SKM-1 (cell line): ENCODE results near the gene CCNE1.
"Not testable (repeated sequence)": the region's sequence is repeated elsewhere in the genome, so short reads cannot be mapped to it uniquely, and the experiment has no call there.

Experiments
- DNase-seq: peaks from one replicate; lab custom pipeline; 2025; ENCODE audit not compliant: unreplicated experiment; lab: John Stamatoyannopoulos, UW

The CCNE1 gene

DNA sequence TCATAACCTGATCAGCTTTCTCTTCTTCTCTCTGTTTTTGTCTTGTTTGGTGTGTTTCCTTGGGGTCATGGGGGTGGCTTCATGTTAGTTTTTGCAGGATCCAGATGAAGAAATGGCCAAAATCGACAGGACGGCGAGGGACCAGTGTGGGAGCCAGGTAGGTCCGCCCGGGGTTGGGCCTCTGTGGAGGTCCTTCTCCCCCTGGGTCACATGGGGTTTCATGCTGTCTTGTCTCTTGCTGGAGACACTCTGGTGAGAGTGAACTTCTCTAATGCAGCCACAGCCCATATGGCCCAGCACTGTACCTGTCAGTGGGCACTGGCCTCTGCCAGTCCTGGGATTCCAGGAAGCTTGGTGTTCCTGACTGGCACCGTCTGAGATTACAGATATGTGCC lies 1.1 kb downstream of the CCNE1 start:
- DNase-seq: no peak

DNA sequence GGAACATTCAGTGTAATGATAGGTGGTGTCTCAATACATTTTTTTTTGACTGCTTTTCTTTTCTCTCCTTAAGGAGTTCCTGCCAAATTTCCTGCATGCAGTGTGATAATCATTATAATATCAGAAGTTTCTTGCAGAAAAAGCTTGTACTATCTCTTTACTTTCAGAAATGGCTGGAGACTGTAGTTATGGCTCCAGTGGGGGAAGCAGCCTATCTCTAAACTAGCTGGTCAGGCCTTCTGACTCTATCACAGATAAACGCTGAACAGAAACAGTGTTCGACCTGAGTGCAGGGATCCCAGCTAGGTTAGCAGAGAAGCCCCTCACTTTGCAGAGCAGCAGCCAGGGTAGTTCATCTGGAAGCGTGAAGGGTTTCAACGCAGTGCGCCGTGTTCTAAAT lies 1.9 kb downstream of the CCNE1 start:
- DNase-seq: no peak

DNA sequence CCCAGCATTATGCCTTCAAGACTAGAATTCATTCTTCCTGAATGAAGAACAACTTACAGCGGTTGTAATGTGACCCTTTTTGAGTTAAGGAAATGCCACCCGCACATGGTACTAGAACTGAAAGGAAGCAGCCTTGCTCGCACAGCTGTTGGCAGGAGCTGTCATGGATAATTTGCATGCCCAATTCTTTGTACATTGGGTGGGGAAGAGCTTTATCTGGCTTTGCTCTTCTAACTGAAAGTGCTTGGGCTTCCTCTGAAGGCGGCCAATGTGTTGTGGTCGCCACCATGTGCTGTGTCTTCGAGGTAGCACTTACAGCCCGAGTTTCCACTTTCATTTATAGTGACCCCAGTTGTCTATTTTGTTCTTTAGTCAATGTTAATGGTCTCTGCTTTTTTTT lies 3.4 kb downstream of the CCNE1 start:
- no peak for DNase-seq

DNA sequence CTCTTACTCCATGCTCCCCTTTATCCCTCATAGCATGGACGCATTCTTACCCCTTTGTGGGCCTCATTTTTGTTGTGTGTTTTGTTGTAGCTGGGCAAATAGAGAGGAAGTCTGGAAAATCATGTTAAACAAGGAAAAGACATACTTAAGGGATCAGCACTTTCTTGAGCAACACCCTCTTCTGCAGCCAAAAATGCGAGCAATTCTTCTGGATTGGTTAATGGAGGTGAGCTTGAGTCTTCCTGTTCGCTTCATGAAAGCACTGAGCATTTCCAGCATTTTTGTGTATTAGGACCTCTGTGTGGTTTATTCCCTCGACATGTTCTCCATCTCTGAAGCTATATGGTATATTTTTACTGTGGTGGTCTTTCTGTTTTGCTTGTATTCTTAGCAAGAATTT lies 5.5 kb downstream of the CCNE1 start:
- DNase-seq: no peak

DNA sequence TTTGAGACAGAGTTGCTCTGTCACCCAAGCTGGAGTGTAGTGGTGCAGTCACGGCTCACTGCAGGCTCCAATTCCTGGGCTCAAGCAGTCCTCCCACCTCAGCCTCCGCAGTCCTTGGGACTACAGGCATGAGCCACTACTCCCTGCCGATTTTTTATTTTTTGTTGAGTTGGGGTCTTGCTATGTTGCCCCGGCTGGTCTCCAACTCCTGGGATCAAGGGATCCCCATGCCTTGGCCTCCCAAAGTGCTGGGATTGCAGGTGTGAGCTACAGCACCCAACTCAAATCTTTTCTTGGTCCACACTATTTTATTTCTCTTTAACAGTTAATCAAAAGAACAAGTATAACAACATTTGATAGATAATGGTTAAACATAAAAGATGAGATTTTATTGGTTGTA lies 7.5 kb downstream of the CCNE1 start:
- no peak for DNase-seq

DNA sequence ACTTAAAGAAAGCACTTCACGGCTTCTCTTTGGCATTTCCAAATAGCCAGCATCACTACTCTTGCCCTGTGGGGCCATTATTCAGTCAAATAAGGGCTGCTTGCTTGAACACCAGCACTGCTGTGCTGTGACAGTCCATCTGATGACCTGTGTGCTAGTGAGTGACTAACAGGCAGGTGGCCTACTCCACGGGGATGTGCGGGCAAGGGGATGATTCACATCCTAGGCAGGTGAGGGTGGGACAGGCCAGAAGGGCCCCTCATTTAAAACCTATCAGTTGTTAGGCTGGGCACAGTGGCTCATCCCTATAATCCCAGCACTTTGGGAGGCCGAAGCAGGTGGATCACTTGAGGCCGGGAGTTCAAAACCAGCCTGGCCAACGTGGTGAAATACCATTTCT lies 8.2 kb downstream of the CCNE1 start:
- no peak for DNase-seq

DNA sequence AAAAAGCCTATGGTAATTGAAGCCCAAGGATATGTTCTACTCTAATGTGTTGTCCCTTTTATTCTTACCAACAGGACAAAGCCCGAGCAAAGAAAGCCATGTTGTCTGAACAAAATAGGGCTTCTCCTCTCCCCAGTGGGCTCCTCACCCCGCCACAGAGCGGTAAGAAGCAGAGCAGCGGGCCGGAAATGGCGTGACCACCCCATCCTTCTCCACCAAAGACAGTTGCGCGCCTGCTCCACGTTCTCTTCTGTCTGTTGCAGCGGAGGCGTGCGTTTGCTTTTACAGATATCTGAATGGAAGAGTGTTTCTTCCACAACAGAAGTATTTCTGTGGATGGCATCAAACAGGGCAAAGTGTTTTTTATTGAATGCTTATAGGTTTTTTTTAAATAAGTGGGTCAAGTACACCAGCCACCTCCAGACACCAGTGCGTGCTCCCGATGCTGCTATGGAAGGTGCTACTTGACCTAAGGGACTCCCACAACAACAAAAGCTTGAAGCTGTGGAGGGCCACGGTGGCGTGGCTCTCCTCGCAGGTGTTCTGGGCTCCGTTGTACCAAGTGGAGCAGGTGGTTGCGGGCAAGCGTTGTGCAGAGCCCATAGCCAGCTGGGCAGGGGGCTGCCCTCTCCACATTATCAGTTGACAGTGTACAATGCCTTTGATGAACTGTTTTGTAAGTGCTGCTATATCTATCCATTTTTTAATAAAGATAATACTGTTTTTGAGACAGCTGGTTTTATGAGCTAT lies 12.0 kb downstream of the CCNE1 start:
- no peak for DNase-seq

DNA sequence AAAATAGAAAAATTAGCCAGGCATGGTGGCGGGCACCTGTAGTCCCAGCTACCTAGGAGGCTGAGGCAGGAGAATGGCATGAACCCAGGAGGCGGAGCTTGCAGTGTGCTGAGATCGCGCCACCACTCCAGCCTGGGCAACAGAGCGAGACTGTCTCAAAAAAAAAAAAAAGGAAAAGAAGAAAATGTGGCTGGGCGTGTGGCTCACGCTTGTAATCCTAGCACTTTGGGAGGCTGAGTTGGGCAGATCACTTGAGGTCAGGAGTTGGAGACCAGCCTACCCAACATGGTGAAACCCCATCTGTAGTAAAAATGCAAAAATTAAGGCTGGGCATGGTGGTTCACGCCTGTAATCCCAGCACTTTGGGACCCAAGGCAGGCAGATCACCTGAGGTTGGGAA lies 13.5 kb downstream of the CCNE1 start:
- DNase-seq: not testable (repeated sequence)

DNA sequence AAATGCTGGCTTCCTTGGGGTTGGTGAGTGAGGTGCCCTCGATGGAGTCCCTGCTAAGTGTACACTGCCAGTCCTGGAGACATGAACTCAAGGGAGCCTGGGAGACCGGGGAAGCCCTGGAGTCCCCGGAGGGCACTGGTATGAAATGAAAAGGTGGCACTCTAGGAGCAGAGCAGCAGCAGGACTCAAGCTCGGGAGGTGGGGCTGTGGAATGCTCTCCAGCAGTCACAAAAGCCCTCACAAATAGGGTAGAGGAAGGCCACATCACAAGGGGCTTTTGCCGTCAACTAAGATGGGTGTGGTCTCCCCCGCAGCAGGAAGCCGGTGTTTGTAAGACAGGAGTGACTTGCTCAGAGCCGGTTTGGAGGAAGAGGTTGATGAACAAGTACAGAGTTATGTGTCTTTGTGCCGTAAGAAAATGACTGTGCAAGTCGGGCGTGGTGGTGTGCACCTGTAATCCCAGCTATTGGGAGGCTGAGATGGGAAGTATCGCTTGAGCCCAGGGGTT lies 19.3 kb downstream of the CCNE1 start:
- DNase-seq: no peak

DNA sequence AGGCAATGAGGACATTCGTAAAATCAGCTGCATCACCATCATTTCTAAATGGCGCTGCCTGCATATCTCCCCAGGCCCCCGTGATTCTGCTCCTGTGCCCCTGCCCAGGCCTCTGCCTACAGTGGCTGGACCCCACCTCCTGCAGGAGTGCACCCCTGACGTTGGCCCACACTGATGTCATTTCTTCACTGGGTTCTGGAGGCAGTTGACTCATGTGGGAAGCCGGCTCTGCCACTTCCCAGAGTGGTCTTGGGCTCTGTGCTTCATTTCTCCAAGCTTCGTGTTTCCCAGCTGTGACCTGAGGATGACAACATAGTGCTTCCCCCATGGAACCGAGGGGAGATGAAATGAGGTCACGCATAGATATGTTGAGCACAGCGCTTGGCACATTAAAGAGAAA lies 19.9 kb downstream of the CCNE1 start:
- DNase-seq: no peak

DNA sequence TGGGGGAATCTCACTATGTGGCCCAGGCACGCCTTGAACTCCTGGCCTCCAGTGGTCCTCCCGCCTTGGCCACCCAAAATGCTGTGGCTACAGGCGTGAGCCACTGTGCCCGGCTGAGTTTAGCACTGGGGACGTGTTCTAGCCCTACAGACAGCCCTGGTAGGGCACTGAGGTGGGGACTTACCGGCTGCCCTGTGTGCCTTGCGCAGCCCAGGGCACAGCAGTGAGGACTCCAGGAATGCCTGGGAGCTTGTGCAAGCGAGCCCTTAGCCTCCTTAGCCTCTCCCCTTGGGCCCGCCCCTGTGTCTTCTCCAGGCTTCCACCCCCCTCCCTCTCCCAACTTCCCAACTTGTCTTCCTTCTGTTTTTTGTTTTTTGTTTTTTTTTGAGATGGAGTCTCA lies 21.0 kb downstream of the CCNE1 start:
- DNase-seq: no peak

DNA sequence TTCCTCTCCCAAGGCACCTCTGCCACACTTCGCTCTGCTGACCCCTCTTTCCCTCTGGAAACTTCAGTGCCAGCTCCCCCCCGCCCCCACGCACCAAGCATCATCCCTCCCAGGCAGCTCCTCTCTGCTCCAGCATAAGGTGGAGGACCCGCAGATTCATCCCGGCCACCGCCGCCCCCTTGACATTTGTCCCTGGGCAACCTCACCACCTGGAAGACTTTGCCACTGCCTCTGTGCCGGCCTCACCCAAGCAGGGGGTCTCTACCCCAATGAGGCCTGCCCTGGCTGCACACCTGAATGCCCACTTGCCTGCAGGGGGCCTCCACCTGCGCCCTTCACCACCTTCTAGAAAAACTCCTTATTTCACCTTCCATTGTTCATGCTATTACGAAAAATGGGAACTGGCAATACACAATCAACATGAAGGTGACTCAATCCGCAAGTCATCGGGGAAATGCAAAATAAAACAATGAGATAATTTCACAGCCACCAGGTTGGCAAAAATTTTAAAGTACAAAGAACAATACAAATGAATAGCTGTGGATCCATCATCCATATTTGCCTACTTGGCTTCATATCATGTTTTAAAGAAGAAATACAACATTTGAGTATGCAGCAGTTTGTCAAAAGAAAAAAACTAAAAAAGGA lies 21.9 kb downstream of the CCNE1 start:
- DNase-seq: no peak

DNA sequence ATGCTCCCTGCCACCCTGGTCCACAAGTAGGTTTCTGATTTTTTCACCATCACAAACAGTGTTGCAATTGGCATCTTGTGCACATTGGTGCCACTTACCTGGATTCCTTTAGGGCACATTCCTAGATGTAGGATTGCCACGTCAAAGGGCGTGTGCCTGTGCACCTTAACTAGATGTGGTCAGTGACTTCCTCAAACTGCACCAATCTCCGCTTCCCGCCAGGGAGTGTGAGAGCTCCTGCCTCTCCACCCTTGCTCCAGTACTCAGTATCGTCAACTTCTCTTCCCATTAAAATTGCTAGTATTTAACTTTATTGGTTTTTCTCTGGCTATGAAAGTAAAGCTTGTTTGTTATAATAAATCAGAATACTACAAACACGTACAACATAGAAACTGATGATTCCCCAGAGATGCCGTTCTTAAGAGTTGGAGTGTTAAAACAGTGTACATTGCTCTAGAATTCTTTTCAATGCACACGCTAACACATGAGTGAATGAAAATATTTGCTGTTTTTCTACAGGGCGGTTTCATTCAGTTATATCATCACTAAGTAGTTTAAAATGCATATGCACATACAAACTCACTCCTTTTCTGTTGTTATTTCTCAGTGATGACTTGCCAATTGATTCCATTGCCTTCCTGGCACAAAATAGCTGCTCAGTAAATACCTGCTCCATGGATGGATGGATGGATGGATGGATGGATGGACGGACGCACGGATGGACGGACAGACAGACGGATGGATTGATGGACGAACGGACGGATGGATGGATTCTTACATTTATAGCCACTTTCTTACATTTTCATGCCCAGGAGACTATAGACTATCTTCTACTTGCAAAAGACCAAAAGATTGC lies 23.4 kb downstream of the CCNE1 start:
- no peak for DNase-seq

DNA sequence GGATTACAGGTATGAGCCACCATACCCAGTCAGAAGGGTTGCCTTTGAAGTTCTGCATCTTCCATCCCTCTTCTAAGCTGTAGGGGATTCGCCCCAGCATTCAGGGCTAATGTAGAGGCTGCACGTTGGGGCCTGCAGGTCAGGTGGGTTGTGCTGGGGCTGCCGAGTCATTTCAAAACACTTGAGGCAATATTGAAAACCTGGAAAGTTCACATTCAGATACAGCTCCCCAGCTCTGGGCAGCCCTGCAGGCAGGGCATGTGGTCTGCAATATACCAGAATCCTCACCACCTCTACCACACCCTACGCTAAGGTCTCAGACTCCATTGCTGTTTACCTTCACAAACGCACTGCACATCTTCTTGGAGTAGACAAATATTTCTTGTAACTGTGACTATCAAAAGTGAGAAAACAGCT lies 24.6 kb downstream of the CCNE1 start:
- DNase-seq: no peak

DNA sequence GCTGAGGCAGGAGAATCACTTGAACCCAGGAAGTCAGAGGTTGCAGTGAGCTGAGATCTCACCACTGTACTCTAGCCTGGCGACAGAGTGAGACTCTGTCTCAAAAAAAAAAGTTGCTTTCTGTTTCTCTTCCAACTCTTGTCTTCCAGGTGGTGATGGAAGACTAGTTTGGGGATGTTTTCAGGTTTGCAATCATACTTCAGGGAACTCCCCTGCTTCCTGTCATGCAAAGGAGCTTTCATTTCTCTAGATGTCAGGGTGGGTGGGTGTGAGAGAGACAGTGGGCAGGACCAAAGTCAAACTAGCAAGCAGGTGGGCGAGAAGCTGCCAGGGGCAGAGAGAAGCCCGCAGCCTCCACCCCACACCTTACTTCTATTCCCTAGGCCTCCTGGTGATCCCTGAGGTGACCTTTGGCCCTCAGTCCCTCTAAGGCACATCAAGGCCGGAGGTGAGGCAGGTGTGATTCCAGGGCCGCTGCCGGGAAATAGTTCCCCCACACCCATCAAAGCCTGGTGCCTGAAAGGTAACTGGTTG lies 25.7 kb downstream of the CCNE1 start:
- no peak for DNase-seq

DNA sequence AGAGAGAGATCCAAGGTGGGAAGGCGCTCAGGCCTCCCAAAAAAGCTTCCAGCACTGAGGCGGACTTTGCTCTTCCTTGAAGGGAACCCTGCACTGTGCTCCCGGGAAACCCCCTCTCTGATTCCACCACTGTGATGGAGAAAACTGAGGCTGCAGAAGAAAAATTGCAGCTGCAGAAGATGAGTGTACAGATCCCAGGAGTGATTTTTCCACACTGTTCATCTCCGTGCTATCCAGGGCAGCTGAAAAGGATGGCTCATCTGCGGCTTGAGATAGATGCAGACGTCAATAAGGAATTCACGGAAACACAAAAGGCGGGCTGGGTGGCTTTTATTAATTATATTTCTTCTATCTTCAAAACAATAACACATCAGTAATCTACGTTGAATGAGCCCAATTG lies 26.2 kb downstream of the CCNE1 start:
- DNase-seq: no peak

DNA sequence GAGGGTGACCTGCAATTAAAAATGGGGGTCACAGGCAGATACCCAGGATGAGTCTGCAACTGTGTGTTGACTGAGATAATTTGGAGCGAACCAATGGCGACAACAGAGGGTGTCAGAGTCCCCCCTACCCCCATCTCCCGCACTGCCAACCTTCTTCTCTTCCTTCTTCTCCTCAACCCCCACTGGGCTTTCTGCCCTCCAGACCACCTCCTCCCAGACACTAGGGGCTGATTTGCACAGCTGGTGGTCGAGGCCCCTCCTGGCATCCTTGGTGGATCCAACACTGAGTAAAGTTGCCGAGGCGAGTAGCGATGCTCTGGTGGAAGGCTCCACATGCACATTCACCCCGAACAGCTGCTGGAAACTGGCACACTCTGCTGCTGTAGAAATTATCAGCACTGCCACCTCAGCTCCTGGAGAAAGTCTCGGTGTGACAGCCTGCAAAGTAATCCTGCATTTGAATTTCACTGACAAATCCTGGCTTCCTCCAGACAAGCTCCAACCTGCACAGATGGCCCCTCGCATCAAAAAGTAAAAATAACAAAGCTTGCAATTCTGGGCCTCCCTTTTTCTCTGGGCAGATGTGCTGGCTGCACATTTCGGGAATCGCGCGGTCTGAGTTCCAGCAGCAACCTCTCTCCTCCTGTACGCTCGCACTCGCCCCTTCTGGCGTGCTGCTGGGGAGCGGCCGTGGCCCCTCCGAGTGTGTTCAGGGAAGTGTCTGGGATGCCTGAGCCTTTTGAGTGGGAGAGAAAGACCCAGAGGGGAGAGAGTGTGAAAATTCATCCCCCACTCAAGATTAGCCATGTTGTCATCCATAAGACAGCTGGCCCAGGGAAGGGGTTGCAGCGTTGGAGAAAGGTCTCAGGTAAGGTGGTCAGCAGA lies 28.5 kb downstream of the CCNE1 start:
- DNase-seq: no peak

DNA sequence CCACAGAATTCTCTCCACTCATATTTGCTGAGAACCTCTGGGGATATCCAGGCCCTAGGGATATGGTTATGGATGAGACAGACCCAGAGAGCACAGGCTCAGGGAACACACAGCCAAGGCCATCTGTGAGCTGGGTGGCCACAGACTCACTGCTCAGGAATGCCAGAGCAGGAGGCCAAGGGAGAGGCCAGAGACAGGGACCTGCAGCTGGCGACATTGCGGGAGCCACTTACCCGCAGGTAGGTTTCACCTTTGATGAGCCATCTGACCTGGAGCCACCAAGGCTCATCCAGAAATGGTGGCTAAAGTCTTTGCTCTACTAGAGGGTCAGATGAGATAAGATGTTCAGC lies 29.4 kb downstream of the CCNE1 start:
- no peak for DNase-seq

DNA sequence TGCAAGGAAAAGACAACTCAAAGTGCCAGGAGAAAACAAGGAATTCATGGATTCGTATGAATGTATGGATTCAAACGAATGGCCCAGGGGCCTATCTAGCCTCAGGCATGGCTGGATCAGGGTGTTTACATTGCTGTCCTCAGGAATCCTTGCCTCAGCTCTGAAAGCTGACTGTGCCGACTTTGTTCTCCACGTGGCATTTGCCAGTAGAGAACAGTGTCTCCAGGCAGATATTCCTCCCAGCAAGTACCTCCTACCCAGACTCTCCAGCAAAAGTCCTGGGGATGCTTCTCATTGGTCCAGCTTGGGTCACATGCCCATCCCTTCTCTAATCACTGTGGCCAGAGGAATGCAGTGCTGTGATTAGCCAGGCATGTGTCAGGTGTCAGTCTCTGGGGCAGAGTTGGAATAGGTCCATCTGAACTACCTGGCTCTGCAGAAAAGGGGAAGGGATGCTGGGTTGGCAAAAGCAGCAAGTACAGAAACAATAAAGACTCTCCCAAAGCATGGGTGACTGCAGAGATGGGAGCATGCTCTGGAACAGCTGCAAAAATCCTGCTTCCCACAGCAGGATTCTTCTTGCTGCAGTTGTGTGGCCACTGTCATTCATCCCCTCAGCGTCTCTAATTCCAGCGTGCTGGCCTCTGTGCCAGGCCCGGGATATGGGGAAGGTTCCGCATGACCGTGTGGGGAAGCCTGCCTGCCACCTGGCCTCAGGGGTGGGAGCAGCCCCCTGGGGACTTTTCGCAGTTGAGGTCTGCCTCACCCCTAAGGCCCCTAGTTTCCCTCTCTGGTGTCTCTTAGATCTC lies 30.0 kb downstream of the CCNE1 start:
- DNase-seq: no peak
